GM12878 (cell line): ENCODE measurements around the gene ATG9B.

Source experiments
- GABPA ChIP-seq: IDR thresholded peaks from 2 replicates; pipeline ENCODE4 v1.6.1; 2014; ENCODE audit warnings: antibody characterized with exemption, low read depth, mild to moderate bottlenecking, inconsistent platforms
- IRF4 ChIP-seq: IDR thresholded peaks from 2 replicates; pipeline ENCODE4 v1.6.1; 2011; ENCODE audit warnings: low read depth, low read length
- SIN3A ChIP-seq: IDR thresholded peaks from 2 replicates; pipeline ENCODE4 v1.6.1; 2012; ENCODE audit warnings: low read depth, low read length, improper control_type of control experiment
- TF ChIP-seq, protein P1 (sequence below), 3 experiments: IDR thresholded peaks in 2 of 3; conservative IDR thresholded peaks in 1 of 3; 2 replicates each; pipeline ENCODE4 v1.5.1; 2011; ENCODE audit warnings: low read depth in 3 of 3, low read length in 3 of 3, mild to moderate bottlenecking in 3 of 3, control low read depth in 2 of 3, moderate library complexity in 2 of 3, inconsistent platforms in 1 of 3, mixed read lengths in 1 of 3; ENCODE audit not compliant: control insufficient read depth in 2 of 3, insufficient read depth in 1 of 3; ENCODE audit errors: extremely low read depth in 1 of 3
- TF ChIP-seq, protein P2 (sequence below): IDR thresholded peaks from 2 replicates; pipeline ENCODE4 v1.6.1; 2012; ENCODE audit warnings: mild to moderate bottlenecking, low read depth, low read length
- TF ChIP-seq, protein P3 (sequence below): IDR thresholded peaks from 2 replicates; pipeline ENCODE4 v1.6.1; 2012; ENCODE audit warnings: improper control_type of control experiment, low read depth, low read length; ENCODE audit not compliant: insufficient replicate concordance

DNA sequence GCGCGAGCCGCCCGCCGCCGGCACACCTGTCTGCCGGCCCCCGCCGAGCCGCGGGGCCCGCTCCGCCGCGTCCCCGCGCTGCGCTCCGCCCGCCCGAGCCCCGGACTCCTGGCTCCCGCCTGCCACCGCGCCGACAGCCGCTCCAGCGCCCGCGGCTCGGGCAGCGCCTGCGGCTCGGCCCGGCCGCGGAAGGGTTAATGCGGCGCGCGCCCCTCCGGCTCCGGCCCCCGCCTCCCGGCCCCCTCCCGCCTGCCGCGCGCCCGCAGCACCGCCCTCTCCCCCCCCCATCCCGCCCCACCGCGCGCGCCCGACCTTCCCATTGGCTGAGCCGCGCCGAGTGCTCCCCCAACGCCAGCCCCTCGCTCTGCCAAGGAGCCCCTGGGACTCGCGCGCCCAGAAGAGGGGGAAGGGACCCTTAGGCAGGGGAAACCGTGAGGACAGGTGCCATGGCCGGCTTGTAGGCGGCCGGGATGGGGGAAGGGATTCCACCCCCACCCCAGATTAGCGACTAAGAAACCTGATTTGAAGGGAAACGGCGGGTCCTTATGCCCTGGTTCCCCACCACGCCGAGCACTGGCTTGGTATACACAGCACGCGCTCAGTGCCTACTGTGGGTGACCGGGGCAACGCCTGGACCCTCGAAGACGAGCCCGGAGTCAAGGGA is 46.0 kb downstream of the ATG9B start, which contains the start of gene KCNH2:
- TF ChIP-seq IRF4 = no peak
- TF ChIP-seq, protein P1, sequence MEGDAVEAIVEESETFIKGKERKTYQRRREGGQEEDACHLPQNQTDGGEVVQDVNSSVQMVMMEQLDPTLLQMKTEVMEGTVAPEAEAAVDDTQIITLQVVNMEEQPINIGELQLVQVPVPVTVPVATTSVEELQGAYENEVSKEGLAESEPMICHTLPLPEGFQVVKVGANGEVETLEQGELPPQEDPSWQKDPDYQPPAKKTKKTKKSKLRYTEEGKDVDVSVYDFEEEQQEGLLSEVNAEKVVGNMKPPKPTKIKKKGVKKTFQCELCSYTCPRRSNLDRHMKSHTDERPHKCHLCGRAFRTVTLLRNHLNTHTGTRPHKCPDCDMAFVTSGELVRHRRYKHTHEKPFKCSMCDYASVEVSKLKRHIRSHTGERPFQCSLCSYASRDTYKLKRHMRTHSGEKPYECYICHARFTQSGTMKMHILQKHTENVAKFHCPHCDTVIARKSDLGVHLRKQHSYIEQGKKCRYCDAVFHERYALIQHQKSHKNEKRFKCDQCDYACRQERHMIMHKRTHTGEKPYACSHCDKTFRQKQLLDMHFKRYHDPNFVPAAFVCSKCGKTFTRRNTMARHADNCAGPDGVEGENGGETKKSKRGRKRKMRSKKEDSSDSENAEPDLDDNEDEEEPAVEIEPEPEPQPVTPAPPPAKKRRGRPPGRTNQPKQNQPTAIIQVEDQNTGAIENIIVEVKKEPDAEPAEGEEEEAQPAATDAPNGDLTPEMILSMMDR (IDR thresholded peaks at IDR 0.05 in 2 of 3, conservative IDR thresholded peaks at IDR 0.05 in 1 of 3; ENCODE audit: control insufficient read depth in 2 of 3, extremely low read depth in 1 of 3, insufficient read depth in 1 of 3, low read depth in 3 of 3, low read length in 3 of 3) = no peak
- TF ChIP-seq, protein P2, sequence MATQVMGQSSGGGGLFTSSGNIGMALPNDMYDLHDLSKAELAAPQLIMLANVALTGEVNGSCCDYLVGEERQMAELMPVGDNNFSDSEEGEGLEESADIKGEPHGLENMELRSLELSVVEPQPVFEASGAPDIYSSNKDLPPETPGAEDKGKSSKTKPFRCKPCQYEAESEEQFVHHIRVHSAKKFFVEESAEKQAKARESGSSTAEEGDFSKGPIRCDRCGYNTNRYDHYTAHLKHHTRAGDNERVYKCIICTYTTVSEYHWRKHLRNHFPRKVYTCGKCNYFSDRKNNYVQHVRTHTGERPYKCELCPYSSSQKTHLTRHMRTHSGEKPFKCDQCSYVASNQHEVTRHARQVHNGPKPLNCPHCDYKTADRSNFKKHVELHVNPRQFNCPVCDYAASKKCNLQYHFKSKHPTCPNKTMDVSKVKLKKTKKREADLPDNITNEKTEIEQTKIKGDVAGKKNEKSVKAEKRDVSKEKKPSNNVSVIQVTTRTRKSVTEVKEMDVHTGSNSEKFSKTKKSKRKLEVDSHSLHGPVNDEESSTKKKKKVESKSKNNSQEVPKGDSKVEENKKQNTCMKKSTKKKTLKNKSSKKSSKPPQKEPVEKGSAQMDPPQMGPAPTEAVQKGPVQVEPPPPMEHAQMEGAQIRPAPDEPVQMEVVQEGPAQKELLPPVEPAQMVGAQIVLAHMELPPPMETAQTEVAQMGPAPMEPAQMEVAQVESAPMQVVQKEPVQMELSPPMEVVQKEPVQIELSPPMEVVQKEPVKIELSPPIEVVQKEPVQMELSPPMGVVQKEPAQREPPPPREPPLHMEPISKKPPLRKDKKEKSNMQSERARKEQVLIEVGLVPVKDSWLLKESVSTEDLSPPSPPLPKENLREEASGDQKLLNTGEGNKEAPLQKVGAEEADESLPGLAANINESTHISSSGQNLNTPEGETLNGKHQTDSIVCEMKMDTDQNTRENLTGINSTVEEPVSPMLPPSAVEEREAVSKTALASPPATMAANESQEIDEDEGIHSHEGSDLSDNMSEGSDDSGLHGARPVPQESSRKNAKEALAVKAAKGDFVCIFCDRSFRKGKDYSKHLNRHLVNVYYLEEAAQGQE = no peak
- no peak for TF ChIP-seq GABPA
- TF ChIP-seq SIN3A = no peak
- TF ChIP-seq, protein P3, sequence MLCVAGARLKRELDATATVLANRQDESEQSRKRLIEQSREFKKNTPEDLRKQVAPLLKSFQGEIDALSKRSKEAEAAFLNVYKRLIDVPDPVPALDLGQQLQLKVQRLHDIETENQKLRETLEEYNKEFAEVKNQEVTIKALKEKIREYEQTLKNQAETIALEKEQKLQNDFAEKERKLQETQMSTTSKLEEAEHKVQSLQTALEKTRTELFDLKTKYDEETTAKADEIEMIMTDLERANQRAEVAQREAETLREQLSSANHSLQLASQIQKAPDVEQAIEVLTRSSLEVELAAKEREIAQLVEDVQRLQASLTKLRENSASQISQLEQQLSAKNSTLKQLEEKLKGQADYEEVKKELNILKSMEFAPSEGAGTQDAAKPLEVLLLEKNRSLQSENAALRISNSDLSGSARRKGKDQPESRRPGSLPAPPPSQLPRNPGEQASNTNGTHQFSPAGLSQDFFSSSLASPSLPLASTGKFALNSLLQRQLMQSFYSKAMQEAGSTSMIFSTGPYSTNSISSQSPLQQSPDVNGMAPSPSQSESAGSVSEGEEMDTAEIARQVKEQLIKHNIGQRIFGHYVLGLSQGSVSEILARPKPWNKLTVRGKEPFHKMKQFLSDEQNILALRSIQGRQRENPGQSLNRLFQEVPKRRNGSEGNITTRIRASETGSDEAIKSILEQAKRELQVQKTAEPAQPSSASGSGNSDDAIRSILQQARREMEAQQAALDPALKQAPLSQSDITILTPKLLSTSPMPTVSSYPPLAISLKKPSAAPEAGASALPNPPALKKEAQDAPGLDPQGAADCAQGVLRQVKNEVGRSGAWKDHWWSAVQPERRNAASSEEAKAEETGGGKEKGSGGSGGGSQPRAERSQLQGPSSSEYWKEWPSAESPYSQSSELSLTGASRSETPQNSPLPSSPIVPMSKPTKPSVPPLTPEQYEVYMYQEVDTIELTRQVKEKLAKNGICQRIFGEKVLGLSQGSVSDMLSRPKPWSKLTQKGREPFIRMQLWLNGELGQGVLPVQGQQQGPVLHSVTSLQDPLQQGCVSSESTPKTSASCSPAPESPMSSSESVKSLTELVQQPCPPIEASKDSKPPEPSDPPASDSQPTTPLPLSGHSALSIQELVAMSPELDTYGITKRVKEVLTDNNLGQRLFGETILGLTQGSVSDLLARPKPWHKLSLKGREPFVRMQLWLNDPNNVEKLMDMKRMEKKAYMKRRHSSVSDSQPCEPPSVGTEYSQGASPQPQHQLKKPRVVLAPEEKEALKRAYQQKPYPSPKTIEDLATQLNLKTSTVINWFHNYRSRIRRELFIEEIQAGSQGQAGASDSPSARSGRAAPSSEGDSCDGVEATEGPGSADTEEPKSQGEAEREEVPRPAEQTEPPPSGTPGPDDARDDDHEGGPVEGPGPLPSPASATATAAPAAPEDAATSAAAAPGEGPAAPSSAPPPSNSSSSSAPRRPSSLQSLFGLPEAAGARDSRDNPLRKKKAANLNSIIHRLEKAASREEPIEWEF = no peak
